ENCODE results near the gene CUL4A. TPM values are rescaled to one million over a fixed set of nuclear protein-coding genes. Genes with fewer than 3 reads are reported as not detected.

The CUL4A gene
- total RNA-seq (2022; extraction: Qiagen RNA extraction), result 48.8 to 57.5 TPM (median 52.3 TPM) in 5 replicates

DNA sequence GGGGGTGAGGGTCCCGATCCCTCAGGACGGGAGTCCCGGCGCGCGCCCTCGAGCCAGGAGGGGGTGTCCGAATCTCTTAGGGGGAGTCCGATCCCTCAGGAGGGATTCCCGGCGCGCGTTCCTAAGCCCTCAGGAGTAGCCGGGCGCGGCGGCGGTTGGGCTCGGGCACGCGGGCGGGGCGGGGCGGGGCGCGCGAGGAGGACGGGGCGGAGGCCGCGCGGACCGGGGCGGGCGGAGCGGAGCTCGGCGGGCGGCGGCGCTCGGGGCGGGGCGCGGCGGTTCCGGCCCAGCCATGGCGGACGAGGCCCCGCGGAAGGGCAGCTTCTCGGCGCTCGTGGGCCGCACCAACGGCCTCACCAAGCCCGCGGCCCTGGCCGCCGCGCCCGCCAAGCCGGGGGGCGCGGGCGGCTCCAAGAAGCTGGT is at the start of gene CUL4A:
CUL4A (plus strand) TSS at position 278 of the 423 bp plus-strand sequence; CDS start at position 293, 15 bp downstream.

GRCh38 chr13:113208421-113209335 is 735 bp upstream of the CUL4A start, which contains the start of gene PCID2:
Gene PCID2 (minus strand): TSS chr13:113208669. CDS start chr13:113208634, 35 bp downstream.

GRCh38 chr13:113296823-113297369 is 87.5 kb downstream of the CUL4A start, which contains the start of gene LAMP1:
Gene LAMP1 (plus strand): TSS chr13:113297239. CDS start chr13:113297435, 196 bp downstream.

Other genes starting within 250 kb of the CUL4A start
- gene MCF2L, start 240.4 kb upstream of the CUL4A start, total RNA-seq (2022; extraction: Qiagen RNA extraction), result 0.27 to 0.63 TPM (median 0.41 TPM) in 5 replicates
- 0.06 to 0.15 TPM (median 0.10 TPM) in 5 replicates for gene F7, start 103.8 kb upstream of the CUL4A start, total RNA-seq (2022; extraction: Qiagen RNA extraction)
- gene F10, start 86.8 kb upstream of the CUL4A start, total RNA-seq (2022; extraction: Qiagen RNA extraction), result 0.11 to 0.13 TPM in 2 of 5 replicates, not detected in the others
- gene PROZ, start 51.0 kb upstream of the CUL4A start, total RNA-seq (2022; extraction: Qiagen RNA extraction), result not detected in 5 replicates
- gene PCID2, start 944 bp upstream of the CUL4A start, total RNA-seq (2022; extraction: Qiagen RNA extraction), result 36.9 to 39.2 TPM (median 38.1 TPM) in 5 replicates
- 77.3 to 92.0 TPM (median 91.1 TPM) in 5 replicates for gene LAMP1, start 87.6 kb downstream of the CUL4A start, total RNA-seq (2022; extraction: Qiagen RNA extraction)
- gene GRTP1, start 154.5 kb downstream of the CUL4A start, total RNA-seq (2022; extraction: Qiagen RNA extraction), result 1.5 to 2.5 TPM (median 1.8 TPM) in 5 replicates
- 13.8 to 18.6 TPM (median 14.8 TPM) in 5 replicates for gene ADPRHL1, start 243.9 kb downstream of the CUL4A start, total RNA-seq (2022; extraction: Qiagen RNA extraction)